NCI-H1105 treated with DMSO at 0.1 percent for 48 hours (cell line): ENCODE results near the gene LMAN1L.

ENCODE experiments used
- DNase-seq: peaks from one replicate; lab custom pipeline; 2025; lab: John Stamatoyannopoulos, UW

The LMAN1L gene

GRCh38 chr15:74794248-74794969 is 18.2 kb upstream of the LMAN1L start:
- DNase-seq: no peak

- no peak for DNase-seq
Measured at GRCh38 chr15:74794970-74795349, 17.7 kb upstream of the LMAN1L start.

GRCh38 chr15:74795966-74796625 is 16.5 kb upstream of the LMAN1L start:
- DNase-seq: no peak

- no peak for DNase-seq
Measured at GRCh38 chr15:74798388-74799254, 14.0 kb upstream of the LMAN1L start.

GRCh38 chr15:74799255-74799855 is 13.3 kb upstream of the LMAN1L start:
- no peak for DNase-seq

GRCh38 chr15:74799856-74800558 is 12.6 kb upstream of the LMAN1L start:
- no peak for DNase-seq

- no peak for DNase-seq
Measured at GRCh38 chr15:74800559-74801094, 12.0 kb upstream of the LMAN1L start.

- no peak for DNase-seq
Measured at GRCh38 chr15:74801311-74801997, 11.2 kb upstream of the LMAN1L start.

- DNase-seq: no peak
Measured at GRCh38 chr15:74802290-74802689, 10.3 kb upstream of the LMAN1L start.

- no peak for DNase-seq
Measured at GRCh38 chr15:74802862-74803447, 9.7 kb upstream of the LMAN1L start.

GRCh38 chr15:74804935-74805334 is 7.7 kb upstream of the LMAN1L start:
- DNase-seq: no peak

GRCh38 chr15:74807282-74807681 is 5.4 kb upstream of the LMAN1L start:
- no peak for DNase-seq

GRCh38 chr15:74808078-74808839 is 4.4 kb upstream of the LMAN1L start:
- DNase-seq: no peak

- DNase-seq: no peak
Measured at GRCh38 chr15:74808840-74809229, 3.8 kb upstream of the LMAN1L start.

- no peak for DNase-seq
Measured at GRCh38 chr15:74809242-74809641, 3.4 kb upstream of the LMAN1L start.

- no peak for DNase-seq
Measured at GRCh38 chr15:74809956-74810355, 2.7 kb upstream of the LMAN1L start.

GRCh38 chr15:74815121-74815934 is 2.7 kb downstream of the LMAN1L start:
- DNase-seq: no peak

GRCh38 chr15:74815961-74816360 is 3.3 kb downstream of the LMAN1L start:
- DNase-seq: no peak
